Raji (cell line): ENCODE results near the gene FLOT2.

Experiments used
- POLR2A ChIP-seq: IDR thresholded peaks from 2 replicates; pipeline ENCODE4 v1.6.1; 2011; ENCODE audit warnings: low read depth, low read length, control low read depth; ENCODE audit not compliant: insufficient read depth

Gene FLOT2

DNA sequence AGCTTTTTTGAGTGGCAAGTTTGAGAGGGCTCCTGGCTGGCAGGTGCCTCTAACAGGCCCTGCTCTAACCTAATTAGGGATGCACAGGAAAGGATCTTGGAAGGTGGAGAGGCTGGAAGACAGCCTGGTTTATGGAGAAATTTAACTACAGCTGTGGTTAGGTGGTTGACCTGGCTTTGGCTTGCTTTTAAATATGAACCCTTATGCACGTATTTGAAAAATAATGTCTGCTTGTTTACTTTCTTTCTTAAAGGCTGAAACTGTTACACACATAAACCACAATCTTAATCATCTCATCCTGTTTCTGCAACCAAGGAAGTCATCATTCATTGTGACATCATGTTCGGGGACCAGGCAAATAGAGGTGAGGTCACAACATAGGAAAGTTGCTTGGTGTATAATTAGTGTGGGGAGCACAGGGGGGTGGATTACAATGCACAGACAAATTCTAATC is 28.4 kb upstream of the FLOT2 start:
- TF ChIP-seq POLR2A = no peak

DNA sequence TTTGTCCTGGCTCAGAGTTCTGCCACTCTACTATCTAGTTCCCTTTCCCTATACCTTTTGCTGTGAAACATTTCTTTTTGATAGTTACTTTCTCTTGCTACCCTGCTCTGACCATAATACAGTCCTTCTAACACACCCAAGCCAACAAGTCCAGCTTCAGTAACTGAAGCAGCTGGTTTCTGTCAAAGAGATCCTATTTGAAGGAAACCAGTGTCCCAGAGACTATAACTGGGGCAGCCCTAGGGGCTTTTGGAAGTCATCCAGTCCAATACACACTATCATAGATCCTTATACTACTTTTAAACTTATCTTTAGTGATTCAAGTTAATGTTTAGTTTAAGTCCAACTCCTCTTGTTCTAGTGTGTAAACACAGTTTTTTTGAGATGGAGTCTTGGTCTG is 22.7 kb upstream of the FLOT2 start:
- TF ChIP-seq POLR2A = no peak

DNA sequence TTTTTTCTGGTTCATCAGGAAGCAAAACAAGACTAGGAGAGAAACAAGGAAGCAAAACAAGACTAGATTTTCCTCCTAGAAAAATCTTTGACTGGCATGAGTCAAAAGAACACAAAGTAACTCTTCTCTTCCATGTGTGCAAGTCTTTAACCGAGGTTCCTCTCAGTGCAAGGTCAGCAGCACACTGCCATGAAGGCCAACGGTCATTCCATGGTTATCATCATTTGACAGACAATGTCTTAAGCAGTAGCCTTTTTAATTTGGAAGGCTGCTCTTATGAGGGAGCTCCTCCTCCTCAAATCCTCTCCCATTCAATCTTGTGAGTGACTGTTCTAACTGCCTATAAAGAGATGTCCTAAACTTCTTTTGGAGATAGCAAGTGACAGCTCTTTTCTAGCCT is 20.8 kb upstream of the FLOT2 start:
- TF ChIP-seq POLR2A = no peak

DNA sequence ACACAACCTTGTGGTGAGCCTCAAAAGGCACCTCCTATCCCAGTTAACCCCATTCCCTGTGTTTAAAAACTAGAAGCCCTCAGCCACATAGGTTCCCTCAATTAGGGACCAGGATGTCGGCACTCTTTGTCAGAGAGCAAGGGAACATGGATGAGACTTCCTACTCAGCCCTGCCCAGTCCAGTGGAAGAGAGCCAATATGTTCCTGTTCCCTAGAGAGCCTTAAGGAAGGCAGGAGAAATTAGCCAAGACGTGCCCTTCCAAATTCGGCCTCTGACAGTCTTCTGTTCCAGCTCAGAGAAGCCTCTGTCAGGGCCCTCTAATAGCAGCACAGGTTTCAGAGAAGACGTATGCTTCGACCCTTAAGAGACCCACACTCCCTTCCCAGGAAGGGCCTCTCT is 19.9 kb upstream of the FLOT2 start:
- TF ChIP-seq POLR2A = no peak

DNA sequence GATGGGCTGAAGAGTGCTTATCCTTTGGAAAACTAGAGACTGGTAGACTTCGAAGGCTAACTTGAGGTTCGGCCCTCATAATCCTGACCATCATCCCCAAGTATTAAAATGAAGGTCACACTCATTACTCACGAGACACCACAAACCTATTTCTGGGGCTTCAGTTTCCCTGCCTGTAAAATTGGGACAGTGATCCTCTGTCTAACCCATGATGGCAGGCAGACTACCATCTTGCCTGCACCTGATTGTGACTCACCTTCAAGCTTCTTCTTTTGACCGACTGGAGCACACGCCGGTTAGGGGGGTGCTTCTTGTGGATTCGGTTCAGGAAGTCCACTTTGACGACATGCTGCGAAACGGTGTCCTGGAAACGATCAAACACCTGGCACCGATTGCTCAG is 19.5 kb upstream of the FLOT2 start:
- no peak for TF ChIP-seq POLR2A

DNA sequence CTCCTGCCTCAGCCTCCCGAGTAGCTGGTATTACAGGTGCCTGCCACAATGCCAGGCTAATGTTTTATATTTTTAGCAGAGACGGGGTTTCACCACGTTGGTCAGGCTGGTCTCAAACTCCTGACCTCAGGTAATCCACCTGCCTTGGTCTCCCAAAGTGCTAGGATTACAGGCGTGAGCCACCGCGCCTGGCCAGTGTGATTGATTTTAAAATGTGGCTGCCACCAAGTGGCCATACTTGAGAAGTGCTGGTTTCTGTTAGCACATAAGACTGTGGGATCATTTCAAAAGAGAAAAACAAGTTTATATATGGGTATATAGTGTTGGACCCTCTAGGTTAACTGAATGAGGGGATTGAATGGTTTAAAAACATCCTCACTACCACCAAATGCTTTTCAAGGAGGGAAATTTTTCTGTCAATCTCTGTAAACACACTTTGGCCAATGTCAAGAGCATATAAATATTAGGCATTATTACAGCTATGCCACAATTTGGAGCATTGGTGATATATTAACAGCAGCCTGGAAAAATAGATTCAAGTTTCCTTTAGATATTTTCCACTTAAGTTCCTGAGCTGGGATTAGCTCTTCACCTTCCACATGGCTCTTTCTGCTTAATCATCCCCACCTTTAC is 18.9 kb upstream of the FLOT2 start:
- no peak for TF ChIP-seq POLR2A

DNA sequence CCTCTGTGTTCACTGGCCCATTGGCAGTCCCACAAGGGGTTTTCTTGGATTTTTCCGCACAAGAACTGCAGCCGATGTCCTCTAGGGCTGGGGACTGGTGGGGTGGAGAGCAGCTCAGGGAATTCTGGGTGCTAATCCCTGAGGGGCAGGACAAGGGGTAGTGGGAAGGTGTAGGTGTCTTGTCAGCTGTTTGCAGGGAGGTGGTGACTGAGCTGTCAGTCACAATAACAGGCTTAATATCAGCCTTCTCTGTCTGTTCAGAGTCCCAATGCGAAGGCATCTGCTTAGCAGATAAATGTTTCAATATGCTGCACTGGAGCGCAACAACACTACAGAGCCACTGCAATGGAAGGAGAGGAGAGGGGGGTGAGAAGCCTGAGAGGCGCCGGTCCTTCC is 15.4 kb upstream of the FLOT2 start:
- no peak for TF ChIP-seq POLR2A

DNA sequence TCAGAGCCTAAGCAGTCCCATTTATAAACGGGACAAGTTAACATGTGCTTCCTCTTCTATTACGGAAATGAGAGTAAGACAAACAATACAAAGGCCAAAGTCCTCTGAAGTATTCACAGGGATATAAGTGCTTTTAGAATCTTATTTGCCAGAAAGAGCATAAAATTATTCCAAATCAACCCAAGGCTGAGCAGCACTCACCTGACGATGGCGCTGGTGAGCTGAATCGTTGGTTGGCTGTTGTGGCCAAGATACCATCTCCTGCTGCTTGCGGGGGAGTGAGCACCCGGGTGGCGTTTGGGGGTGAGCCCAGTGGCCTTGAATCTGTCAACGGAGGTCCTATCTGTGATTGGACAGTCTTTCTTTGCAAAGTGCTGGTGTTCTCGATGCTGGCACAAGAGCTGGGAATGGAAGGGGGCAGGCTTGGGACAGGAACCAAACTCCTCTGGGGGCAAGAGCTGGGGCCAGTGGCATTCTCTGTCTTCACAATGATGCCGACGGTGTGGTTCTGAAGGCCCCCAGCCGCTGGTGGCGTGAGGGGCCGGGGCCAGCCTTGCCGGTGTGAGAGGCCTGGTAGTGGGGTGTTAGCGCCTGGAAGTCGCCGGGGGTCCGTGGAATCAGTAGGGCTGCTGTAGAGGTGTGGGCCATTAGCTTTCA is 14.9 kb upstream of the FLOT2 start:
- TF ChIP-seq POLR2A = no peak

DNA sequence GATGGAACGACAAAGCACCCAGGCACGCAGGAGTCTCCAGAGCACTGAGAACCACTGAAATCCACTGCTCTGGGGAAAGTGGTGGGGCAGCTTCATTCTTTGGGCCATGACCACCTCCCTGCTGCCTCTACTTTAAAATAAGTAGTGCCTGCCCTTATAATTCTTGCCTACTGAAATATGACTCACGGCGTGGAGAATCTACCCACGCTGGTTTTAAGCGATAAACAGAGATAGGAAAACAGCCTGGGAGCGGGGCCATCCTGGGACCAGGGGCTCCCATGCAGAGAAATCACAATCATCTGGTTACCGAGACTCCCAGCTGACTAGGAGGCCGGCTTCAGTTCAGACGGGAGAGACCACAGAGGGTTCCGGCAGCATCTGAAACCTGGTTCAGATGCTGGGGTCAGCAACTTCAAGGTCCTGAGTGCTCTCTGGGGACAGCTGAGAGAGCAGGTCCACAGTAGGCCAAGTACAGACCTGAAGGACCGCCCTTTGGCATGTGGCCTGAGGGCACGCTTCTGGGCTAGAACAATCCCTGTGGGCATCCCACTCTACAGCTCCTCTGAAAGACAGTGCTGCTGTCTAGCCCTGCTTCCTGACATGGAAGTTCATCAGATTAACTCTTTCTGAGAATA is 14.0 kb upstream of the FLOT2 start:
- TF ChIP-seq POLR2A = no peak

DNA sequence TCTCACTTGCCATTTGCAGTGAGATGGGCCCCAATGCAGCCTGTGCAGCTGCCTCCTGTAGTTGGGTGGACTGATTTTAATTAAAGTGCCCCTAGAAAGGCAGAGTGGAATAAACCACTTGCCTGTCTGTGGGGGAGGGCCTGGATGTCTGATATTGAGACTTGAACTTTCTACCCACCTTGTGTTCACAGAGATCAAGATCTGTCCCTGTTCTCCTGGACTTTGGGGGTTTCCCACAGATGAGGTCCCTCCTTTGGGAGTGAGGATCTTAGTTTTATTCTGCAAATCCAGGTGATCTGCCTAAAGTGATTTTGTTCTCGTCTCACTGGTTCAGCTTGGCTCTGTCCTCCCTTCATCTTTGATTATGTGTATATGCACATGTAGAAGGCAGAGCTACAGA is 13.0 kb upstream of the FLOT2 start:
- TF ChIP-seq POLR2A = no peak

DNA sequence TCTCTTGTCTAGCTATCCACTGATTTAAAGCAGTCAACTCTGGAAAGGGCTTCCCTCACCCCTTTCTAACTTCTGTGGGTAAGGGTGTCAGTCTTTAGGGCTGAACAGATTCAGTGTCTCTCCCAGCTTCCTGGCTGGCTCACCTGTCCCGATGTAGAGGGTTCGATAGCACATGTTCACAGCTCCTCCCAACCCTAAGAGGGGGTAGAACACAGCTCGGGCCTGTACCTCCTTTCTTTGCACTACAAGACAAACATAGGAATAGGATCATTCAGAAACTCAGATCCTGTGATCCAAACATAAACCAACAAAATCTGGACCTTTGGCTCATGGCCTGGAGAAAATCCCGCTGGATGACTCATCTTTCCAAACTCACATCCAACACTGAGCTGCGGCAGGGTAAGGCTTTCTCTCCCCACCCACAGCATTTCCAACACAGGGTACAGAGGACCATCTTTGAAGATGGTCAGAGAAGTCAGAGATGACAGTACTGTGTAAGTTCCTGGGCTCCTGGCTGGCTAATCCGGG is 11.2 kb upstream of the FLOT2 start:
- no peak for TF ChIP-seq POLR2A

DNA sequence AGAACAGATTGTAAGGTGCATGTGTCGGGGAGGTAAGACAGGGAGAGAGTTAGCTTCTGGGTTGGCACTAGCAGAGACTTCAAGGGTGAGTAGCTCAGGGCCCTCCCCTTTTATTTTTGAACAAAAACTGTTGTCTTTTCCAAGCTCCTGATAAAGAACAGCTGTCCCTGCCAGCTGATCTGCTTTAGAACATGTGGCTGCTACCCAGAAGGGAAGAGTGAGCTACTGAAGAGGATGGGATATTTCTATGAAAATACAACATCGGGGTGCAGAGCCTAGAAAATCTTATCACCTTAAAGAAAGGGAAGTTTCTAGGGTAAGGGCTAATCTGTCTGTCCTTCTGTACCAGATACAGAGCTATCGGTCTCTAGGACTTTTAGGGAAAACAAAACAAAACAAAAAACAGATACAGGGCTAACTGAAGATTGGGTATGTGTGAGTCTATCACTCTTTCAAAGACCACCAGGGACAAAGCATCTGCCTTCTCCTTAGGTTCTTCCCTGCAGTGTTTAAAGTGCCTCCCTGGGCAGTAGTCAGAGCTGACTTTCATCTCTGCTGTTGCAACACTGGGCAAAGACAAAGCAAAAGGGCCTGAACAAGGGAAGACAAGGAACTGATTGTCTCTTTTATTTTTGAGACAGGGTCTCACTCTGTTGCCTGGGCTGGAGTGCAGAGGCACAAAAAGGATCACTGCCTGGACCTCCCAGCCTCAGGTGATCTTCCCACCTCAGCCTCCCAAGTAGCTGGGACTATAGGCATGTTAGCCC is 10.4 kb upstream of the FLOT2 start:
- TF ChIP-seq POLR2A = no peak

DNA sequence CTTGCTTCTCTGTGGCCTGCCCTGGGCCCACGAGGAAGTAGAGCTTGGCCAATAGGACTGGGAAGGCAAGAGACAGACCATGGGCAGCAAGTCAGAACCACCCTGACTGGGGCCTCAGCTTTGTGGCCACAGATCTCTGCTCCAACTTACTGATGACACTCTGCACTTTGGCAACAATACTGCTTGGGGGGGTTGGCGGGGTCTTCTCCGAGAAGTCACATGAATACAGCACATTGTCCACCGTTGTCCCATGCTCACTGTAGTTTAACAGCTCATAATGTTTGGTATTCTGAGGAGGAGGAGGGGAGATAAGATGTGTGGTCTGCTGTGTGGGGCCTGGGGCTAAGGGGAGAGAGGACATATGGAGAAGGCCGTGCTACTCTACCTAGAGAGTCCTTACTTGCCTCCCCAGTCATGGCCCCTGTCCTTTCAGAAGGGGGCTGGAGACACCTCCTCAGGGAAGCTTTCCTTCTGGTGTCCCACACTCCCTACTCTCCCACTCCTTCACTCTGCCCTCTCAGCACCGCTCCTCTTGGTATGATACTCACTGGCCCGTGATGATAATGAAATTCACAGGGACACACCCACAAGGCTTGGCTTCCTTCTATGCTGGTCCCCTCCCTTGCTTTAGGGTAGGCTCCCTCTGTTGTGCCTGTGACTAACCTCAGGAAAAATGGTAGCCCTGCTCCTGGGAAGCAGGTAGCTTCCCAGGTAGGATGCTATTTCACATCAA is 9.3 kb upstream of the FLOT2 start:
- no peak for TF ChIP-seq POLR2A

DNA sequence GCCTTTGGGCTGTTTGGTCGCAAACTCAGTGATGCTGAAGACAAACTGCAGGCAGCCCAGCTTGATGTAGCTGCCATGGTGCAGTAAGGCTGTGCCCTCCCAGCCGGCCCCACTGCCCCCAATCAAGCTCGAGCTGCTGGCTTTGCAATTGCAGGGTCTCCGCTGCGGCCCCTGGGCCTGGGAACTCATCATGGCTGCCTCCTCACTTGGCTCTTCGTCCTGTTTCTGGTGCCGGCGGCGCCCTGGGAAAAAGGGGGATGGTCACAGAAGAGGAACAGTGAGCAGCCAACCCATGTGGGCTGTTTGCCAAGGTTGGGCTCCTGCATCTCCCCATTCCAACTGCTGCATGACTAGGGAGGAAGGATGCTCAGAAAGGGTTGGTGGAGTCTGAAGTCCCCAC is 8.7 kb upstream of the FLOT2 start:
- TF ChIP-seq POLR2A = no peak

DNA sequence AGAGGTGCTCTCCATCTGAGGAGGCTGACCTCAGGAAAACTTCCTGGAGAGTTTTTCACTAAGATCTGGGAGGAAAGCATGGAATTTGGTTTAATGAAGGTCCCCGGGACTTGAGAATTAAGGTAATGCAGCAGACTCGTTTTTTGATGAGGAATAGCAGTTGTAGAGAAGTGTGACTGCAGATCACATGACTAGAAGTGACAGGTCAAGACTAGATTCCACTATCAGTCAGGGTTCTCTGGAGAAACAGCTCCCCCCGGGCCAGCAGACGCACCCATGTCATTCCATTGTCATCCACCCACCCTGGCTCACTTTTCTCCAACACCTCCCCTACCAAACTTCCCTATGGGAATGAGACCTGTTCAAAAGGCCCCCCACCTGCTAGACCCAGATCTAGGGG is 7.3 kb upstream of the FLOT2 start:
- TF ChIP-seq POLR2A = no peak

DNA sequence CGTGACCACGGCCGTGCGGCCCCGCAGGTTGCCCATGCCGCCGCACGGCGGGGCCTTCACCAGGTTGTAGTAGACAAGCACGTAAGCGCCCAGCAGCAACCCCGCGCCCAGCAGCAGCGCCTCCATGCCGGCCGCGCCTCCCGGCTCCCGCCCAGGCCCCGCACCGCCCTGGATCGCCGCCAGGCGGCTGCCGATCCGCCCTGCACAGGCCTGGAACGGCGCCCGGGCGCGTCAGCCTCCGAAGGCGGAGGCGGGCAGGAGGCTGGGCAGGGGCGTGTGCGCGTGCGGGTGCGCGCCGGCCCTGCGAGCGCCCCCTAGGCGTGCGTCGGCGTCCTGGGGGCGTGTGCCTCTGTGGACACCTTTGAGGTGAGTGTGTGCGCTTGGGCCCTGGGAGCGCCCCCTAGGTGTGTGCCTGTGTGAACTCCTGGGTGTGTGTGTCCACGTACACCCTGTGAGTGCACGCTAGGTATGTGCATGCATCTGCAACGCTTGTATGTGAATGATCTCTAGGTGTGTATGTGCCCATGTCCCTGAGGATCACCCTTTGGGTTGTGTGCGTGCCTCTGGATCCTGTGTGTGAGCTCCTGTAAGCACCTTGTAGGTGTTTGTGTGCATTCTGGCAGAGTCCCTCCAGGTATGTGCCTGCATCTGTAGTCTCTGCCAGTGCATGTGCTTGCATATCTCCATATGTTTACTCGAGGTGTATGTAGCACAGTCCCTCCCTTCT is 5.4 kb upstream of the FLOT2 start, which contains the start of gene DHRS13:
DHRS13 (minus strand) TSS at position 261 of the 727 bp plus-strand sequence; CDS start at position 126, 135 bp downstream.
- TF ChIP-seq POLR2A = peak; percentile 81
